ENCODE results near the gene DCLRE1B. TPM values are rescaled to one million over a fixed set of nuclear protein-coding genes. Genes with fewer than 3 reads are reported as not detected.

Gene DCLRE1B
- polyA plus RNA-seq, 1 experiment: 4.5 TPM

DNA sequence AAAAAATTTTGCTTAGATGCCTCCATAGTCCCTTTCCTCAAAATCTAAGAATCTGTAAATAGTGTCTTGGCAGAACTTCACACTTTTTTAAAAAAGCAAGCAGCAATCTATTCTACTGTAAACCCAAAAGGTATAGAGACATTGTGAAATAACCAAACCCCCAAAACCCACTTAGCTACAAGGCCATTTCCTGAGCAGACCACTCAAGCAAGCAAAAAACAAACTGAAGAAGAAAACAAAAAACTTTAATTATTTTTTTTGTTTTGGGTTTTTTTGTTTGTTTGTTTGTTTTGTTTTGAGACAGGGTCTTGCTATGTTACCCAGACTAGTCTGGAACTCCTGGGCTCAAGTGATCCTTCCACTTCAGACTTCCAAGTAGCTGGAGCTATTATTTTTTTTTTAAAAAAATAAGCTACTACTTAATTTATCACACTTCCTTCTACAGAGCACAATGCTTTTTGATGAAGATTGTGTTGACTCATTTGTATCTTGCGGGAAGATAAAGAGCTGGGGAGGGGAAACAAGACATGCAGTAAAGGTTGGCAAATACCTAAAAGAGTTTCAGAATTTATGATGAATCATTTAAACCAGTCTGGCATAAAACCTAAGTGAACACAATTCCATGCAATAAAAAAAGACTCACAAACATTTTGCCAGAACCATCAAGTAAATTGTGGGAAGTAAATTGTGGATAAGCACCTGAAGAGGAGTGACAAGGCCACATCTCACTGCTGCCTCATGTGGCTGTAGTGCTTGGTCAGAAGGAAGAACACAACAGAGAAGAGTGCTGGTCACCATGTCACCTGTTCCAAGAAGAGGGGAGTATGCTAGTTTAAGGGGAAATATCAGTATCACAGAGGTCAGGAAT, 30.9 kb upstream of the DCLRE1B start:
- H3K4me3 ChIP-seq (ENCODE audit: low read depth, low read length): no peak overlapping the region

DNA sequence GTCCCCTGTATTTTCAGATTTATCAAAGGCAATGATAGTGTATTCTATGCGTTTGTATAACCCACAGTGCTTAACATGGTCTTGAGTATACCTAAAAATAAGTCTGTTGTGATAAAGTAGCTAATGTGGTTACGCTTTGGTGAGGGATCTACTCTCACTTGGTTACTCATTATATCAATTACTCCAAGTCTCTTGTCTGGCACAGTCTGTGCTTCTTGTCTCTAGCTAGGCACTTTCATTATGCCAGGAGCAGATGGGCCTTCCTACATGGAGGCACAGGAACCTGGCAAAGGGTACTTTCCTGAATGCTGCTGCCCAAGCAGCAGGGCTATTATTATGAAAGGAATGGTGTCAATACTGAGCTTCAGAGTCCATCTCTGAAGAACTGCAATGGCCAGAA, 29.4 kb upstream of the DCLRE1B start:
- H3K27me3 ChIP-seq (ENCODE audit: control insufficient read depth, insufficient read depth, low read length): no peaks in the 10 kb centered on the region
- ChIA-PET POLR2A (no interaction called here), CTCF (interaction anchor here (1.2 kb wide), 1 partner anchor 27 kb away, joined by 4 read pairs; no protein-coding TSS in a partner anchor)

More for the DNA sequence above, 30.9 kb upstream of the DCLRE1B start:
- no peaks in the 10 kb centered on the region for H3K27me3 ChIP-seq (ENCODE audit: control insufficient read depth, insufficient read depth, low read length)
- no peaks in the 10 kb centered on the region for H3K36me3 ChIP-seq (ENCODE audit: control insufficient read depth, insufficient read depth, low read length)
- POLR2A ChIA-PET: no interaction called here
- DNase-seq (ENCODE audit: low read depth): no peak
- TF ChIP-seq, protein P1, sequence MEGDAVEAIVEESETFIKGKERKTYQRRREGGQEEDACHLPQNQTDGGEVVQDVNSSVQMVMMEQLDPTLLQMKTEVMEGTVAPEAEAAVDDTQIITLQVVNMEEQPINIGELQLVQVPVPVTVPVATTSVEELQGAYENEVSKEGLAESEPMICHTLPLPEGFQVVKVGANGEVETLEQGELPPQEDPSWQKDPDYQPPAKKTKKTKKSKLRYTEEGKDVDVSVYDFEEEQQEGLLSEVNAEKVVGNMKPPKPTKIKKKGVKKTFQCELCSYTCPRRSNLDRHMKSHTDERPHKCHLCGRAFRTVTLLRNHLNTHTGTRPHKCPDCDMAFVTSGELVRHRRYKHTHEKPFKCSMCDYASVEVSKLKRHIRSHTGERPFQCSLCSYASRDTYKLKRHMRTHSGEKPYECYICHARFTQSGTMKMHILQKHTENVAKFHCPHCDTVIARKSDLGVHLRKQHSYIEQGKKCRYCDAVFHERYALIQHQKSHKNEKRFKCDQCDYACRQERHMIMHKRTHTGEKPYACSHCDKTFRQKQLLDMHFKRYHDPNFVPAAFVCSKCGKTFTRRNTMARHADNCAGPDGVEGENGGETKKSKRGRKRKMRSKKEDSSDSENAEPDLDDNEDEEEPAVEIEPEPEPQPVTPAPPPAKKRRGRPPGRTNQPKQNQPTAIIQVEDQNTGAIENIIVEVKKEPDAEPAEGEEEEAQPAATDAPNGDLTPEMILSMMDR (IDR thresholded peaks at IDR 0.05; ENCODE audit: insufficient read depth, low read depth, low read length): no peak
- CTCF ChIA-PET: interaction anchor here (1.0 to 1.4 kb wide), 2 partner anchors 10 to 13 kb away, joined by 3 to 4 read pairs; partner anchors contain the start of gene BCL2L15

GRCh38 chr1:113876176-113876575, 28.9 kb upstream of the DCLRE1B start:
- Histone ChIP-seq H3K4me3 (ENCODE audit: low read depth, low read length) (no peak overlapping the region), H3K27me3 (ENCODE audit: control insufficient read depth, insufficient read depth, low read length) (no peaks in the 10 kb centered on the region), H3K36me3 (ENCODE audit: control insufficient read depth, insufficient read depth, low read length) (no peaks in the 10 kb centered on the region)
- no peak for DNase-seq (ENCODE audit: low read depth)
- ChIA-PET POLR2A (no interaction called here), CTCF (interaction anchor here (1.2 kb wide), 1 partner anchor 26 kb away, joined by 4 read pairs; no protein-coding TSS in a partner anchor)
- TF ChIP-seq, protein P1 (IDR thresholded peaks at IDR 0.05; ENCODE audit: insufficient read depth, low read depth, low read length): no peak

More for the DNA sequence above, 29.4 kb upstream of the DCLRE1B start:
- TF ChIP-seq, protein P1 (IDR thresholded peaks at IDR 0.05; ENCODE audit: insufficient read depth, low read depth, low read length): no peak
- DNase-seq (ENCODE audit: low read depth): no peak
- Histone ChIP-seq H3K4me3 (ENCODE audit: low read depth, low read length) (no peak overlapping the region), H3K36me3 (ENCODE audit: control insufficient read depth, insufficient read depth, low read length) (no peaks in the 10 kb centered on the region)

DNA sequence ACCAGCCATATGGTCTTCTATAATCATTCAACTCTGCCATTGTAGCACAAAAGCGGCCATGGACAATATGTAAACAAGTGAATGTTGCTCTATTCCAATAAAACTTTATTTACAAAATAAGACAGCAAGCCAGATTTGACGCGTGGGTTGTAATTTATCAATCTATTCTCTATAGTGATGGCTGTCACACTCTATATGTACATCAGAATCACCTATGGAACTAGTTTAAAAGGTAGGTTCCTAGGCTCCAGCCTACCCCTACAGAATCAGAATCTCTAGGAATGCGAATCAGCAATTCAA, 25.4 kb upstream of the DCLRE1B start:
- CTCF ChIA-PET: interaction anchor here (1.2 kb wide), 1 partner anchor 17 kb away, joined by 3 read pairs; no protein-coding TSS in a partner anchor
- POLR2A ChIA-PET: no interaction called here
- TF ChIP-seq, protein P1 (IDR thresholded peaks at IDR 0.05; ENCODE audit: insufficient read depth, low read depth, low read length): no peak
- H3K36me3 ChIP-seq (ENCODE audit: control insufficient read depth, insufficient read depth, low read length): no peaks in the 10 kb centered on the region
- DNase-seq (ENCODE audit: low read depth): no peak
- H3K27me3 ChIP-seq (ENCODE audit: control insufficient read depth, insufficient read depth, low read length): no peaks in the 10 kb centered on the region
- no peak overlapping the region for H3K4me3 ChIP-seq (ENCODE audit: low read depth, low read length)

DNA sequence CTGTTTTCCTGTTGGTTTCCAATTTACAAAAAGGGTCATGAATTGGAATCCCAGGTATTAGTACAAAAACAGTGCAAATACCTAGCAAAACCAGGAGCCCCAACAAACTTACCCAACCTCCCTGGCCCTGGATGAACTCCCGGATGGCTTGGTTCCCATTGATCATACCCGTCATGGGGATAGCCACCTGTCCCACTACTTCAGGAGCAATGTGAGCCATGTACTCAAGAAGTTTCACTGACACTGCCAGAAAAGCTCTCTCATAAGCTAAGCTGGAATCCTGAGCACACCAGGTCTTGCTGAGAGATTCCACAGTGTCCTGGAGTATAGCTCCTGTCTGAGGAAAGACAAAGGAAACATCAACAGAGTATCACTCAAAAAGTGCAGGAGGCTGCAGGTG, 23.5 kb upstream of the DCLRE1B start:
- TF ChIP-seq, protein P1 (IDR thresholded peaks at IDR 0.05; ENCODE audit: insufficient read depth, low read depth, low read length): no peak
- ChIA-PET POLR2A (no interaction called here), CTCF (interaction anchor here (0.7 kb wide), 1 partner anchor 12 kb away, joined by 3 read pairs; no protein-coding TSS in a partner anchor)
- Histone ChIP-seq H3K36me3 (ENCODE audit: control insufficient read depth, insufficient read depth, low read length) (no peaks in the 10 kb centered on the region), H3K4me3 (ENCODE audit: low read depth, low read length) (no peak overlapping the region), H3K27me3 (ENCODE audit: control insufficient read depth, insufficient read depth, low read length) (no peaks in the 10 kb centered on the region)
- DNase-seq (ENCODE audit: low read depth): no peak
